Measurements from ENCODE around the gene VWA3B.

Gene VWA3B

GRCh38 chr2:98114643-98115330 lies 27.8 kb downstream of the VWA3B start:
- H3K9me3 ChIP-seq (ENCODE audit: control insufficient read depth, low read length): no peaks in the 10 kb centered on the region
- no peaks in the 10 kb centered on the region for H3K27me3 ChIP-seq (ENCODE audit: control insufficient read depth, insufficient read depth, low read length)
- TF ChIP-seq, protein P1, sequence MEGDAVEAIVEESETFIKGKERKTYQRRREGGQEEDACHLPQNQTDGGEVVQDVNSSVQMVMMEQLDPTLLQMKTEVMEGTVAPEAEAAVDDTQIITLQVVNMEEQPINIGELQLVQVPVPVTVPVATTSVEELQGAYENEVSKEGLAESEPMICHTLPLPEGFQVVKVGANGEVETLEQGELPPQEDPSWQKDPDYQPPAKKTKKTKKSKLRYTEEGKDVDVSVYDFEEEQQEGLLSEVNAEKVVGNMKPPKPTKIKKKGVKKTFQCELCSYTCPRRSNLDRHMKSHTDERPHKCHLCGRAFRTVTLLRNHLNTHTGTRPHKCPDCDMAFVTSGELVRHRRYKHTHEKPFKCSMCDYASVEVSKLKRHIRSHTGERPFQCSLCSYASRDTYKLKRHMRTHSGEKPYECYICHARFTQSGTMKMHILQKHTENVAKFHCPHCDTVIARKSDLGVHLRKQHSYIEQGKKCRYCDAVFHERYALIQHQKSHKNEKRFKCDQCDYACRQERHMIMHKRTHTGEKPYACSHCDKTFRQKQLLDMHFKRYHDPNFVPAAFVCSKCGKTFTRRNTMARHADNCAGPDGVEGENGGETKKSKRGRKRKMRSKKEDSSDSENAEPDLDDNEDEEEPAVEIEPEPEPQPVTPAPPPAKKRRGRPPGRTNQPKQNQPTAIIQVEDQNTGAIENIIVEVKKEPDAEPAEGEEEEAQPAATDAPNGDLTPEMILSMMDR (IDR thresholded peaks at IDR 0.05): no peak
- H2AFZ ChIP-seq: no peak overlapping the region
- H3K4me3 ChIP-seq (ENCODE audit: low read depth, low read length): no peak overlapping the region
- no peaks in the 10 kb centered on the region for H3K79me2 ChIP-seq
- H3K27ac ChIP-seq: no peak overlapping the region
- no peaks in the 10 kb centered on the region for H3K4me1 ChIP-seq
- no peak overlapping the region for H3K9ac ChIP-seq
- H3K4me2 ChIP-seq (ENCODE audit: low read length): no peak overlapping the region
- H3K36me3 ChIP-seq (ENCODE audit: control insufficient read depth, insufficient read depth, low read length): no peaks in the 10 kb centered on the region

DNA sequence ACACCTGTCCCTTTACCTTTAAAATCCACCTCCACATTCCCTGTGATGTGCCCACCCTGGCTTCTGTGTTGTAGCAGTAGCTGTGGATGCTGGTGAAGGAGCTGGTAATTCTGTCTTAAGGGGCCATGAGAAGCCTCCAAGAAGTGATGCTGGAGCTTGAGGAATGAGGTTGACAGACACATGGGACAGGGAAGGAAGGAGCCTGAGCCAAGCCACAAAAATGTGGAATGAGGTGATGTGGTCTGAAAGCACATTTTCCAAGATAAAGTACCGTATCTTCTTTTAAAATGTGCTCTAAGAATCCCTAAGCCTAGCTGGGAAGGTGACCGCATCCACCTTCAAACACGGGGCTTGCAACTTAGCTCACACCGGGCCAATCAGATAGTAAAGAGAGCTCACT lies 31.2 kb downstream of the VWA3B start:
- H3K4me2 ChIP-seq (ENCODE audit: low read length): no peak overlapping the region
- TF ChIP-seq, protein P1 (IDR thresholded peaks at IDR 0.05): no peak
- no peak overlapping the region for H3K9ac ChIP-seq
- H3K27me3 ChIP-seq (ENCODE audit: control insufficient read depth, insufficient read depth, low read length): no peaks in the 10 kb centered on the region
- no peak overlapping the region for H2AFZ ChIP-seq
- no peaks in the 10 kb centered on the region for H3K9me3 ChIP-seq (ENCODE audit: control insufficient read depth, low read length)
- H3K27ac ChIP-seq: no peak overlapping the region
- no peak overlapping the region for H3K4me3 ChIP-seq (ENCODE audit: low read depth, low read length)
- H3K36me3 ChIP-seq (ENCODE audit: control insufficient read depth, insufficient read depth, low read length): no peaks in the 10 kb centered on the region
- H3K79me2 ChIP-seq: no peaks in the 10 kb centered on the region
- no peaks in the 10 kb centered on the region for H3K4me1 ChIP-seq

DNA sequence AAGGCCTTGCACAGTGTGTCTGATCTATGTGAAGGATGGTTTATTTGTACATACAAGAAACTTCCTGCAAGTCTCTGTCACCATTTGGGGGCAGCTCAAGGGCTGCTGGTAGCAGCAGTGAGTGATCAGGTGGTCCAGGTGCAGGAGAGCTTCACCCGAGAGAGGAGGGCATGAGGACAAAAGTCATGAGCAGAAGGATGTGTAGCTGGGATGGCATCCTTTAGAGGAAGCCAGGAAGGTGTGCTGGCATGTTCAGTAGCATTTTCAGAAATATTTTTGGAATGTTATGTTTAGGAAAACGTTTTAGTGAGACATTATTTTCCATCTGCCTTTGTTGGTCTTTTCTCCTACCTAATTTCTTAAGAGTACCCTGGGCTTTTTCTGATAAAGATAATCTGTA lies 31.9 kb downstream of the VWA3B start:
- no peak overlapping the region for H3K27ac ChIP-seq
- H3K4me2 ChIP-seq (ENCODE audit: low read length): no peak overlapping the region
- no peak overlapping the region for H2AFZ ChIP-seq
- no peaks in the 10 kb centered on the region for H3K36me3 ChIP-seq (ENCODE audit: control insufficient read depth, insufficient read depth, low read length)
- no peaks in the 10 kb centered on the region for H3K27me3 ChIP-seq (ENCODE audit: control insufficient read depth, insufficient read depth, low read length)
- H3K4me1 ChIP-seq: no peaks in the 10 kb centered on the region
- TF ChIP-seq, protein P1 (IDR thresholded peaks at IDR 0.05): no peak
- H3K79me2 ChIP-seq: no peaks in the 10 kb centered on the region
- H3K9ac ChIP-seq: no peak overlapping the region
- no peak overlapping the region for H3K4me3 ChIP-seq (ENCODE audit: low read depth, low read length)
- H3K9me3 ChIP-seq (ENCODE audit: control insufficient read depth, low read length): no peaks in the 10 kb centered on the region

DNA sequence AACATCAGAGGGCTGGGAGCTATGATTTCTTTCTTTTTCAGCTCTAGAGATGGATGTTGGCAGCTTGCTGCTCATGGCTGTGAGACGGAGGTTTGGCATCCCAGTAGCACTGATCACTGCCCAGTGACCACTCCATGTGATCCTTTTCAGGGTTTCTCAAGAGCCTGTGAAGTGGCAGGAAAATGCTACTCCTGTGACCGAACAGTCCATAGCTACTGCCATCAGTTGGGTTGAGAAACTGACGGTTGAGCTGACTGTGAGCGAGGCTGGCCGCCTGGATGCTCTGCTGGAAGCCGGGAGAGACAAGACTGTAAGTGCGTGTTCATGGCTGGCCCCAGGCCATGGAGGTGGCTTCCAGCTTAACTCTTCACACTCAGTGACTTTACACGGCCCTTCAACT lies 34.2 kb downstream of the VWA3B start:
- TF ChIP-seq, protein P1 (IDR thresholded peaks at IDR 0.05): no peak
- Histone ChIP-seq H3K4me2 (ENCODE audit: low read length) (no peak overlapping the region), H3K79me2 (no peaks in the 10 kb centered on the region), H3K4me3 (ENCODE audit: low read depth, low read length) (no peak overlapping the region), H3K9ac (no peak overlapping the region), H3K4me1 (no peaks in the 10 kb centered on the region), H3K9me3 (ENCODE audit: control insufficient read depth, low read length) (no peaks in the 10 kb centered on the region), H3K36me3 (ENCODE audit: control insufficient read depth, insufficient read depth, low read length) (no peaks in the 10 kb centered on the region), H2AFZ (no peak overlapping the region), H3K27ac (no peak overlapping the region), H3K27me3 (ENCODE audit: control insufficient read depth, insufficient read depth, low read length) (no peaks in the 10 kb centered on the region)

DNA sequence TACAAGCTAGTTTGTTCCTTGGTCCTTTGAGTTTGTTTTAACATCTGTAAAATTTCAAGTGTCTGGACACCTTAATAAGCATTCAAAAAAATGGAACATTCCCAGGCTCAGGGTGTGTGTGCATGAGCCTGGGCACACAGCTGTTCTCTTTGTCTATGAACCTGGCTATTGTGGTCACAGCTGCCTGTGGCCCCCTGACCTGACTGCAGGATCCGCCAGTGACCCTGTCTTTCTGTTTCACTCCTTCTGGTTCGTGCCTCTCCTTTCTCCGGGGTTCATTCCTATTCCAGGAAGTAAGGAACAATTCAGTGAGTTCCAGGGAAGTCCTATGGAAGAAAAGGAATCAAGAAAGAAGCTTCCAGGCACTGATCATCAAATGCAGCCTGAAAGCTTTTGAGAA lies 35.6 kb downstream of the VWA3B start:
- Histone ChIP-seq H3K4me3 (ENCODE audit: low read depth, low read length) (no peak overlapping the region), H3K4me1 (no peaks in the 10 kb centered on the region), H3K4me2 (ENCODE audit: low read length) (no peak overlapping the region), H3K27me3 (ENCODE audit: control insufficient read depth, insufficient read depth, low read length) (no peaks in the 10 kb centered on the region), H3K9ac (no peak overlapping the region), H2AFZ (no peak overlapping the region), H3K9me3 (ENCODE audit: control insufficient read depth, low read length) (no peaks in the 10 kb centered on the region), H3K27ac (no peak overlapping the region), H3K36me3 (ENCODE audit: control insufficient read depth, insufficient read depth, low read length) (no peaks in the 10 kb centered on the region), H3K79me2 (no peaks in the 10 kb centered on the region)
- TF ChIP-seq, protein P1 (IDR thresholded peaks at IDR 0.05): no peak

Measured in parathyroid adenoma (tissue), 2 donors.